Activated CD8-positive, alpha-beta memory T cell treated with anti-CD3 and anti-CD28 coated beads for 48 hours (primary cell): ENCODE measurements around the gene IFT27.
"Not testable (repeated sequence)": the region's sequence is repeated elsewhere in the genome, so short reads cannot be mapped to it uniquely, and the experiment has no call there.

Source experiments
- DNase-seq, 3 experiments: peaks; one replicate each; pipeline ENCODE4 v3.0.0-alpha.2; 2020; ENCODE audit warnings: low read depth in 2 of 3, low spot score in 2 of 3

Gene IFT27

GRCh38 chr22:36745301-36745995 lies 30.5 kb downstream of the IFT27 start:
- DNase-seq, result no peak

- DNase-seq, result no peak
These were observed 31.1 kb downstream of the IFT27 start for GRCh38 chr22:36744791-36745190.

- DNase-seq, result no peak
These were observed 31.5 kb downstream of the IFT27 start for GRCh38 chr22:36744413-36744765.

- DNase-seq, result no peak
These were observed 32.1 kb downstream of the IFT27 start for GRCh38 chr22:36743591-36744412.

GRCh38 chr22:36743011-36743410 lies 32.9 kb downstream of the IFT27 start:
- no peak for DNase-seq

- no peak for DNase-seq
These were observed 34.0 kb downstream of the IFT27 start for GRCh38 chr22:36741968-36742367.

GRCh38 chr22:36741204-36741793 lies 34.6 kb downstream of the IFT27 start:
- DNase-seq, result no peak

- no peak for DNase-seq
These were observed 35.2 kb downstream of the IFT27 start for GRCh38 chr22:36740716-36741115.

- no peak for DNase-seq
These were observed 36.7 kb downstream of the IFT27 start for GRCh38 chr22:36739185-36739584.

GRCh38 chr22:36738416-36739020 lies 37.4 kb downstream of the IFT27 start:
- DNase-seq, result no peak

GRCh38 chr22:36737776-36738175 lies 38.1 kb downstream of the IFT27 start:
- no peak for DNase-seq

GRCh38 chr22:36736701-36737320 lies 39.1 kb downstream of the IFT27 start:
- DNase-seq, result no peak

GRCh38 chr22:36734171-36735058 lies 41.5 kb downstream of the IFT27 start:
- no peak for DNase-seq

GRCh38 chr22:36733271-36733670 lies 42.6 kb downstream of the IFT27 start:
- DNase-seq, result no peak

- no peak for DNase-seq
These were observed 43.3 kb downstream of the IFT27 start for GRCh38 chr22:36732609-36733008.

- DNase-seq, result no peak
These were observed 44.0 kb downstream of the IFT27 start for GRCh38 chr22:36731916-36732315.

GRCh38 chr22:36731321-36731720 lies 44.6 kb downstream of the IFT27 start:
- not testable (repeated sequence) for DNase-seq

- DNase-seq, result no peak
These were observed 45.6 kb downstream of the IFT27 start for GRCh38 chr22:36730176-36730858.

GRCh38 chr22:36729321-36729720 lies 46.6 kb downstream of the IFT27 start:
- DNase-seq, result no peak

- DNase-seq, result no peak
These were observed 47.4 kb downstream of the IFT27 start for GRCh38 chr22:36728505-36728904.
